GM21367 (cell line): Measurements from ENCODE around the gene FMO1.
"Not testable (repeated sequence)": the region's sequence is repeated elsewhere in the genome, so short reads cannot be mapped to it uniquely, and the experiment has no call there.

Experiments
- ATAC-seq: cut with Tn5 transposase; IDR thresholded peaks from one replicate; pipeline ENCODE4 v1.9.1; 2021; ENCODE audit not compliant: unreplicated experiment

FMO1 gene

DNA sequence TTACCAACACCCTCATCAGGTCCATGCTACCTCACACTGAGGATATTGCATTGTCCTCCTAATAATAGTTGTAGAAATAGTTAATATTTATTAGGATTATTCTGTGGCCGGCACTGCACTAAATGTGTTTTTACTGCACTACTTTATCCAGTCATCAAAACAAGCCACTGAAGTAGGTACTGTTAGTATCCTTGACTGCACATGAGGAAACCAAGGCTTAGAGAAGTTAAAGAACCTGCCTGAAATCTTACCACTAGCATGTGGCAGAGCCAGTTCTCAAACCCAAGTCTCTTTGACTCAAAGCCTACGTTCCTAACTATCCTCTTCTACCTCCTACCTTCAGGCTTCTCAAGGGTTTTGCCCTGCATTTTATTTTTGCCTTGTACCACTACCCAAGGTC is 30.9 kb downstream of the FMO1 start:
- no peak for ATAC-seq

- ATAC-seq: no peak
These were observed 31.4 kb downstream of the FMO1 start for GRCh38 chr1:171279678-171280077.

GRCh38 chr1:171280599-171280998 is 32.3 kb downstream of the FMO1 start:
- ATAC-seq: no peak

GRCh38 chr1:171286032-171286705 is 37.9 kb downstream of the FMO1 start:
- peak; percentile 62 for ATAC-seq

- no peak for ATAC-seq
These were observed 42.3 kb downstream of the FMO1 start for GRCh38 chr1:171290621-171291020.

GRCh38 chr1:171292799-171293198 is 44.5 kb downstream of the FMO1 start:
- ATAC-seq: no peak

- ATAC-seq: not testable (repeated sequence)
These were observed 47.1 kb downstream of the FMO1 start for GRCh38 chr1:171295383-171295782.

DNA sequence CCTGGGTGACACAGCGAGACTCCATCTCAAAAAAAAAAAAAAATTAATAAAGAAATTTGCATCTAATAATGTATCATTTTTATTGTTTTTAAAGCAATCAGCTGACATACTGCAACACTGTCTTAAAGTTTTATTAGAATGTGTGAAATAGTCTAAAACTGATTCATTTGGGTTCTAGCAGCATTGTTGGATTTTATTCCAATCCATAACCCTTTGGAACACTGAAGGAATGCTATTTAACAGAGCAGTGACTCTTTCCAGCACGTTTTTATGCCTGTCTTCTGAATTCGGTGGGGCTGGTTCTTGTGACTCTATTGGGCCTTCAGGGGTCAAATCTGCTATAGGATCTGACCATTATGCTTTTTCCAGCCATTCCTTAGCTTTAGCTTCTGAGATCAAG is 47.5 kb downstream of the FMO1 start:
- ATAC-seq: no peak

DNA sequence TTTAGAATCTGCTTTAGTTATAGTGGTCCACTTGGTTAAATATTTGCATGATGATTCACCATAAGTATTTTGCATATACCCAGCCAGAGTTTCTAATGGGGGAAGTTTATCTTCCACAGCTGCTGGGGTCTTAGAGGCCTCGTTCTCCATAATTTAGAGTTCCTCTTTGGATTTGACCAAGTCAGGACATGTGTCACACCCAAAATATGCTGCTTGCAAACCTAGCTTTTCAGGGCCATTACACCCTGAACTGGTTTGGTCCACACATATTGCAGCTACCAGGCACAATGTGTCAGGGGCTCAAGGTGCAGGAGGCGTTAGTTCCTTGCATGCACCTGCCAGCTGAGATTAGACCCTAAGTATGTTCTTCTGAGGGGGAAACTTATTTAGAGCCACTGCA is 48.6 kb downstream of the FMO1 start:
- ATAC-seq: no peak

- no peak for ATAC-seq
These were observed 50.4 kb downstream of the FMO1 start for GRCh38 chr1:171298696-171299095.

DNA sequence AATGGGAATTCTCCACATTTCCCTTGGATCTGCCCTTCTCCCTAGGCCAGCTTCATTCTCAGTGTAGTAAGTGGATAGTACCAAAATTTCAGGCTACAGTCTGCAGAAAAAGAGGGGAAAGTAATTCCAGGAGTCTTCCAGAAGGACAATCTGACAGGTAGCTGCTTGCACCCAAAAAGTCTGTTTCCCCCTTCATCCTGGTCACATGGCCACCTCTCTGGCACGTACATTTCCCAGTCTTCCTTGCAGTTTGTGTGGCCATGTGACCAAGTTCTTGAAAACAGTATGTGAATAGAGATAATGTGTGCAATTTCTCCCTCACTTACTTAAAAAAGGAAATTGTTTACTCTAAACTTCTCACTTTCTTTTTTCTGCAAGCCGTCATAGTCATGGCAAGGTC is 51.0 kb downstream of the FMO1 start:
- no peak for ATAC-seq

DNA sequence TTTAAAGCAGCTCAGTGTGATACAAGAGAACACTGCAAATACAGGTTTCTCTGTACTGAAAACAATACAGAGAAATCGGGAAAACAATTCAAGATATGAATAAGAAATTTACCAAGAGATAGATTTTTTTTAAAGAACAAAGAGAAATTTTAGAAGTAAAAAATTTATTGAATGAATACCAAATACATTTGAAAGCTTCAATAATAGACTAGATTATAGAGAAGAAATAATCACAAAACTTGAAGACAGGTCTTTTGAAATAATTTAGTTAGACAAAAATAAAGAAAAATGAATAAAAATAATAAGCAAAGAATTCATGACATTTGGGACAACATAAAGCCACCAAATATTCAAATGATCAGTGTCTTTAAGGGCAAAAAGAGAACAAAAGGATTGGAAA is 52.1 kb downstream of the FMO1 start:
- ATAC-seq: no peak

DNA sequence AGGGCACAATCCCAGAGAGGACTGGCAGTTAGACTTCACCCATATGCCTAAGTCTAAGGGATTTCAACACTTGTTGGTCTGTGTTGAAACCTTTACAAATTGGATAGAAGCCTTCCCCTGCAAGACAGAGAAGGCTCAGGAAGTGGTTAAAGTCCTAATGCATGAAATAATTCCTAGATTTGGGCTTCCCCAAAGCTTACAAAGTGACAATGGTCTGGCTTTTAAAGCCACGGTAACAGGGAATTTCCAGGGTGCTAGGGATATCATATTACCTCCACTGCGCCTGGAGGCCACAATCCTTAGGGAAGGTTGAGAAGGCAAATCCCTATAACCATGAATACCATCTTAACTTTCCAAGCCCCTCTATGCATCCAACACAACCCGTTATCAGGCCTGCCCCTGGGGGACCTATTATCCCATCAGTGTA is 62.4 kb downstream of the FMO1 start:
- ATAC-seq: no peak

- no peak for ATAC-seq
These were observed 63.7 kb downstream of the FMO1 start for GRCh38 chr1:171311771-171312558.

DNA sequence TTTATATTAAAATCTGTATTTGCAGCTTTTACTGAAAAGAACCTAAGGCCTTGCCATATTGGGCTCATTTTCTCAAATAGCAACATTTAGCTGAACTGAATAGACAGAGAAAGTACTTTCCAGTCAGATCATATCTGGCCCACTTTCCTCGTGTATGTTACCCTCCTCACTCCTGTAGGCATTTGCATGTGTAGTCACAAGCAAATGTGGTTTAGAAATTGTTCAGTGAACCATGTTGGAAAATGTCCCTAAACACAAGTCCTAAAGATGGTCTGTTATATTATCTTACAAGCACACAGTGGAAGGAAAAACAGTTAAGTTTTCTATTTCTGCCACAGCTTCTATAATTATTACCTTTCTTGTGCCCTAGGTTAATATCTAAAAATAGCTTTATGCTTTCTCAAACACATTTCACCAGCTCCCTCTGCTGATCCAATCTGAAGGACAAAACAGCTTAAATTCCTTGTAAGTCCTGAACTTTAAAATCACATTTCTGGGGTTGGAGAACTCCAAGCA is 65.1 kb downstream of the FMO1 start:
- peak; percentile 51 for ATAC-seq

DNA sequence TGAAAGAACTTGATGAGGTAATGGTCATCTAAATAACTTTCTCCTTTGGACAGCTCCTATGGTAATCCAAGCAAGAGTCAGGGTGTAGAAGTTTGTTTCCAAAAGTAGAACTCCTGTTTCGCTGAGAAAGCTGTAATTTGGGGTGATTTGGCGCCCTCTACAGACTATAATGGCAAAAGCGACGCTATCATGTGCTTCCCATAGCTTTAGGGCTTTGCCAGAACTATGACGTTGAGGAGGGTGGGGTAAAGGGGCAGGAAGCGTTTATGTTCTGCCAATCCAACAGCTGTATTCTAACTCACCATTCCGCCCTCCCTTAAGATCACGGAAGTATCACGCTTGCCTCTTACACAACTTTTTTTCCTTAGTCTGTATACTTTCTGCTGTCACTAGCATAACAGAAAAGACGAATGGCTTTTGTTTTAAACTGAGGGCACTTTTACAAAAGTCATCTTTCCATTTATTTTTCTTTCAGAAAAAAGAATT is 65.6 kb downstream of the FMO1 start, which contains the start of gene FMO4:
TSS of gene FMO4 (plus strand) at position 349 of the 486 bp plus-strand sequence. CDS start 5,643 bp downstream, outside the sequence.
- ATAC-seq: peak; percentile 100

GRCh38 chr1:171329251-171329650 is 81.0 kb downstream of the FMO1 start:
- no peak for ATAC-seq

GRCh38 chr1:171334024-171334640 is 85.8 kb downstream of the FMO1 start:
- no peak for ATAC-seq
